Liver (tissue), 9 donors: ENCODE results near the gene TMIGD3. TPM values are rescaled to one million over a fixed set of nuclear protein-coding genes. Genes with fewer than 3 reads are reported as not detected.

Source experiments
- DNase-seq: peaks from one replicate; pipeline ENCODE4 v3.0.0-alpha.2; 2017; ENCODE audit warnings: low spot score
- H3K27ac ChIP-seq, 2 donors: one replicate each; pipeline ENCODE4 v1.7.0; 2013; ENCODE audit warnings: inconsistent platforms in 2 of 2, low read length in 2 of 2, control low read depth in 1 of 2, low read depth in 1 of 2, mild to moderate bottlenecking in 1 of 2
- H3K27me3 ChIP-seq, 4 donors: one replicate each; pipeline versions ENCODE4 v1.6.1 to v1.7.0; 2013; ENCODE audit warnings: low read length in 3 of 4, inconsistent platforms in 1 of 4, mild to moderate bottlenecking in 1 of 4, moderate library complexity in 1 of 4; ENCODE audit not compliant: control insufficient read depth in 4 of 4, insufficient read depth in 4 of 4
- H3K36me3 ChIP-seq, 4 donors: one replicate each; pipeline versions ENCODE4 v1.6.1 to v1.7.0; 2013; ENCODE audit warnings: low read length in 3 of 4, mild to moderate bottlenecking in 3 of 4, low read depth in 1 of 4, moderate library complexity in 1 of 4; ENCODE audit not compliant: control insufficient read depth in 4 of 4, insufficient read depth in 3 of 4
- H3K4me1 ChIP-seq, 4 donors: one replicate each; pipeline versions ENCODE4 v1.6.1 to v1.7.0; 2013; ENCODE audit warnings: low read length in 3 of 4, mild to moderate bottlenecking in 3 of 4, moderate library complexity in 1 of 4; ENCODE audit not compliant: control insufficient read depth in 4 of 4, insufficient read depth in 4 of 4
- H3K4me3 ChIP-seq, 3 donors: one replicate each; pipeline versions ENCODE4 v1.6.1 to v1.7.0; 2013; ENCODE audit warnings: low read length in 3 of 3, control low read depth in 1 of 3, low read depth in 1 of 3, mild to moderate bottlenecking in 1 of 3
- H3K9ac ChIP-seq, 2 donors: one replicate each; pipeline ENCODE4 v1.7.0; 2013; ENCODE audit warnings: low read length in 2 of 2, mild to moderate bottlenecking in 2 of 2, moderate library complexity in 2 of 2, control low read depth in 1 of 2, low read depth in 1 of 2
- H3K9me3 ChIP-seq, 4 donors: one replicate each; pipeline versions ENCODE4 v1.6.1 to v1.7.0; 2013; ENCODE audit warnings: low read length in 3 of 4; ENCODE audit not compliant: control insufficient read depth in 4 of 4
- ATF3 ChIP-seq: IDR thresholded peaks from 2 replicates; pipeline ENCODE4 v1.6.1; 2016; ENCODE audit warnings: antibody characterized with exemption
- CTCF ChIP-seq: fragments of 150-350 bp; IDR thresholded peaks from 2 replicates; pipeline ENCODE4 v1.5.1; 2017; ENCODE audit warnings: improper control_type of control experiment, low read depth, low read length; ENCODE audit not compliant: missing input control
- EGR1 ChIP-seq, 2 donors: IDR thresholded peaks; 2 replicates each; pipeline ENCODE4 v1.6.1; 2016 to 2018; ENCODE audit warnings: antibody characterized with exemption in 2 of 2, low read depth in 2 of 2
- FOXA1 ChIP-seq: IDR thresholded peaks from 2 replicates; pipeline ENCODE4 v1.6.1; 2016; ENCODE audit warnings: antibody characterized with exemption
- FOXA2 ChIP-seq: IDR thresholded peaks from 2 replicates; pipeline ENCODE4 v1.6.1; 2016; ENCODE audit warnings: antibody characterized with exemption
- GABPA ChIP-seq, 2 donors: IDR thresholded peaks in 1 of 2; conservative IDR thresholded peaks in 1 of 2; 2 replicates each; pipeline ENCODE4 v1.6.1; 2016; ENCODE audit warnings: antibody characterized with exemption in 2 of 2, mild to moderate bottlenecking in 1 of 2, moderate library complexity in 1 of 2
- HNF4A ChIP-seq, 2 donors: conservative IDR thresholded peaks; 2 replicates each; pipeline ENCODE4 v1.6.1; 2016; ENCODE audit warnings: antibody characterized with exemption in 2 of 2, mild to moderate bottlenecking in 2 of 2
- HNF4G ChIP-seq: IDR thresholded peaks from 2 replicates; pipeline ENCODE4 v1.6.1; 2016; ENCODE audit warnings: antibody characterized with exemption
- JUND ChIP-seq, 2 donors: IDR thresholded peaks; 2 replicates each; pipeline ENCODE4 v1.6.1; 2016; ENCODE audit warnings: antibody characterized with exemption in 2 of 2
- MAX ChIP-seq: IDR thresholded peaks from 2 replicates; pipeline ENCODE4 v1.6.1; 2016; ENCODE audit warnings: antibody characterized with exemption
- NR2F2 ChIP-seq: IDR thresholded peaks from 2 replicates; pipeline ENCODE4 v1.6.1; 2016; ENCODE audit warnings: antibody characterized with exemption
- REST ChIP-seq: IDR thresholded peaks from 2 replicates; pipeline ENCODE4 v1.6.1; 2016; ENCODE audit warnings: antibody characterized with exemption, mild to moderate bottlenecking
- RXRA ChIP-seq, 2 donors: IDR thresholded peaks; 2 replicates each; pipeline ENCODE4 v1.6.1; 2017 to 2018; ENCODE audit warnings: antibody characterized with exemption in 2 of 2, mild to moderate bottlenecking in 1 of 2
- SP1 ChIP-seq: IDR thresholded peaks from 2 replicates; pipeline ENCODE4 v1.6.1; 2018; ENCODE audit warnings: antibody characterized with exemption, mild to moderate bottlenecking
- TAF1 ChIP-seq: conservative IDR thresholded peaks from 2 replicates; pipeline ENCODE4 v1.6.1; 2016; ENCODE audit warnings: antibody characterized with exemption, mild to moderate bottlenecking
- YY1 ChIP-seq: IDR thresholded peaks from 2 replicates; pipeline ENCODE4 v1.6.1; 2016; ENCODE audit warnings: antibody characterized with exemption, mild to moderate bottlenecking
- ZBTB33 ChIP-seq: IDR thresholded peaks from 2 replicates; pipeline ENCODE4 v1.6.1; 2016; ENCODE audit warnings: antibody characterized with exemption
- WGBS: extraction: QIAGEN DNeasy Blood & Tissue Kit; methylation state at CpG from one replicate; pipeline ENCODE4 v1.1.7; 2013; 5-methylcytosine and 5-hydroxymethylcytosine counted together
- polyA plus RNA-seq, 2 donors: library from polyadenylated mRNA; stranded (reverse) in 1 of 2; unstranded in 1 of 2; fragments of 200-250 nt in 1 of 2; fragments of >200 nt in 1 of 2; fragmentation: Nextera tagmentation in 1 of 2; extraction: Ambion mirVana in 1 of 2; gene quantifications; one replicate each; pipeline versions ENCODE4 v1.2.1 to v1.2.3, GENCODE V29; 2013 to 2015
- total RNA-seq, 2 donors: library from RNA; depleted of rRNA; stranded (reverse); fragments of >200 nt; gene quantifications; one replicate each; pipeline ENCODE4 v1.2.3, GENCODE V29; 2014
- donor health status: healthy.
- donor health status: healthy.
- donor health status: healthy.
- donor health status: healthy.
- donor health status: healthy.

TMIGD3 gene
- total and polyA plus RNA-seq, 4 donors = 2.6 to 5.9 (median 4.6) TPM

- H3K4me1 ChIP-seq = peaks cover 2 to 19% (median 13%) of the 10 kb centered on the region in 4 donors
- no peak overlapping the region for H3K4me3 ChIP-seq
- peaks cover 5 to 37% (median 31%) of the 10 kb centered on the region in 4 donors for H3K36me3 ChIP-seq
- TF ChIP-seq ATF3 = no peak
- TF ChIP-seq REST = no peak
- no peak for TF ChIP-seq CTCF
- no peak for TF ChIP-seq RXRA (IDR thresholded peaks at IDR 0.05)
- no peak for TF ChIP-seq TAF1
- no peak for TF ChIP-seq GABPA (IDR thresholded peaks at IDR 0.05 in 1 of 2, conservative IDR thresholded peaks at IDR 0.05 in 1 of 2)
- no peak for TF ChIP-seq HNF4A (conservative IDR thresholded peaks at IDR 0.05)
- no peak for TF ChIP-seq HNF4G
- TF ChIP-seq ZBTB33 = no peak
- H3K27me3 ChIP-seq = no peaks in the 10 kb centered on the region
- H3K27ac ChIP-seq = no peak overlapping the region
- WGBS = 93% methylated on average over 3 of the region's 3 CpGs
- no peak overlapping the region for H3K9ac ChIP-seq
- no peak for DNase-seq
- H3K9me3 ChIP-seq = no peaks in the 10 kb centered on the region
These were observed 49.7 kb downstream of the TMIGD3 start for GRCh38 chr1:111453706-111454105.

- no peak for DNase-seq
- Histone ChIP-seq H3K9me3 (no peaks in the 10 kb centered on the region), H3K4me1 (peaks cover 2 to 26% (median 20%) of the 10 kb centered on the region in 4 donors), H3K27ac (no peak overlapping the region), H3K36me3 (peaks cover 5 to 28% (median 22%) of the 10 kb centered on the region in 4 donors), H3K4me3 (no peak overlapping the region), H3K9ac (no peak overlapping the region), H3K27me3 (no peaks in the 10 kb centered on the region)
- 87% methylated on average over 3 of the region's 3 CpGs for WGBS
- TF ChIP-seq MAX (no peak), HNF4G (no peak), RXRA (IDR thresholded peaks at IDR 0.05) (no peak), SP1 (no peak), JUND (IDR thresholded peaks at IDR 0.05) (no peak), HNF4A (conservative IDR thresholded peaks at IDR 0.05) (no peak), ATF3 (no peak), TAF1 (no peak), GABPA (IDR thresholded peaks at IDR 0.05 in 1 of 2, conservative IDR thresholded peaks at IDR 0.05 in 1 of 2) (no peak), FOXA1 (no peak), YY1 (no peak), REST (no peak), CTCF (no peak), NR2F2 (no peak), FOXA2 (no peak), EGR1 (IDR thresholded peaks at IDR 0.05; ENCODE audit: low read depth in 2 of 2) (no peak)
These were observed 50.9 kb downstream of the TMIGD3 start for GRCh38 chr1:111452581-111452980.
